Keratinocyte (primary cell): ENCODE data around the gene BSPH1. TPM values are rescaled to one million over a fixed set of nuclear protein-coding genes. Genes with fewer than 3 reads are reported as not detected.

ENCODE experiments used
- DNase-seq: peaks from one replicate; pipeline ENCODE4 v3.0.0-alpha.2; 2011; ENCODE audit warnings: low read depth, missing footprints, low spot score
- FAIRE-seq: peaks from 2 replicates; lab custom pipeline; 2011; peaks lifted over from hg19 to GRCh38; lab: Jason Lieb, UNC
- H2AFZ ChIP-seq: 2 replicates; pipeline ENCODE4 v1.6.0; 2012; ENCODE audit warnings: low read length, control low read depth, inconsistent platforms; ENCODE audit not compliant: control insufficient read depth
- H3K27ac ChIP-seq: 2 replicates; pipeline ENCODE4 v1.5.1; 2011; ENCODE audit warnings: low read length; ENCODE audit not compliant: control insufficient read depth, insufficient read depth
- H3K27me3 ChIP-seq: 3 replicates; pipeline ENCODE4 v1.6.0; 2011; ENCODE audit warnings: low read length; ENCODE audit not compliant: control insufficient read depth, insufficient read depth; ENCODE audit errors: extremely low read depth
- H3K36me3 ChIP-seq, 2 experiments: 2 replicates in 1 of 2; 3 replicates in 1 of 2; pipeline ENCODE4 v1.5.1; 2011; ENCODE audit warnings: low read length in 2 of 2, mild to moderate bottlenecking in 1 of 2; ENCODE audit not compliant: control insufficient read depth in 2 of 2, insufficient read depth in 2 of 2; ENCODE audit errors: extremely low read depth in 1 of 2
- H3K4me1 ChIP-seq: 3 replicates; pipeline ENCODE4 v1.5.1; 2011; ENCODE audit warnings: low read length; ENCODE audit not compliant: control insufficient read depth, insufficient read depth; ENCODE audit errors: extremely low read depth
- H3K4me2 ChIP-seq: 3 replicates; pipeline ENCODE4 v1.6.0; 2011; ENCODE audit warnings: low read depth, low read length; ENCODE audit not compliant: control insufficient read depth, insufficient read depth; ENCODE audit errors: extremely low read depth
- H3K4me3 ChIP-seq, 3 experiments: fragments of 200-600 bp in 1 of 3; sonication (generic) in 1 of 3; 2 replicates in 2 of 3; 3 replicates in 1 of 3; pipeline ENCODE4 v1.5.1; 2011 to 2016; ENCODE audit warnings: low read length in 3 of 3, mild to moderate bottlenecking in 3 of 3, control low read depth in 2 of 3, inconsistent platforms in 1 of 3, low read depth in 1 of 3, mixed read lengths in 1 of 3, mixed run types in 1 of 3, moderate library complexity in 1 of 3; ENCODE audit not compliant: control insufficient read depth in 2 of 3, insufficient read depth in 2 of 3; ENCODE audit errors: extremely low read depth in 1 of 3
- H3K79me2 ChIP-seq: 2 replicates; pipeline ENCODE4 v1.6.0; 2012; ENCODE audit warnings: low read length; ENCODE audit not compliant: control insufficient read depth, insufficient read depth
- H3K9ac ChIP-seq: 3 replicates; pipeline ENCODE4 v1.6.0; 2011; ENCODE audit warnings: low read length; ENCODE audit not compliant: control insufficient read depth, insufficient read depth; ENCODE audit errors: extremely low read depth
- H3K9me1 ChIP-seq: 3 replicates; pipeline ENCODE4 v1.6.0; 2011; ENCODE audit warnings: low read length; ENCODE audit not compliant: control insufficient read depth, insufficient read depth; ENCODE audit errors: extremely low read depth
- H3K9me3 ChIP-seq: 2 replicates; pipeline ENCODE4 v1.5.1; 2012; ENCODE audit warnings: low read depth, low read length; ENCODE audit not compliant: control insufficient read depth
- H4K20me1 ChIP-seq: 3 replicates; pipeline ENCODE4 v1.6.0; 2011; ENCODE audit warnings: low read length; ENCODE audit not compliant: control insufficient read depth, insufficient read depth; ENCODE audit errors: extremely low read depth
- EZH2 ChIP-seq: IDR thresholded peaks from one replicate; pipeline ENCODE4 v1.6.1; 2012; ENCODE audit warnings: inconsistent platforms, mild to moderate bottlenecking, low read length, moderate library complexity
- dilution Hi-C: fragments of 300-500 bp; cut with MboI; formaldehyde crosslinking; loops from one replicate; pipeline ENCODE4 v1.7.0; 2020; ENCODE audit warnings: low sequenced_read_pairs; ENCODE audit not compliant: extremely low pct_ligation_motif_present
- polyA plus RNA-seq, 5 experiments: library from polyadenylated mRNA; depleted of rRNA in 3 of 5; stranded (reverse) in 3 of 5; stranded (forward) in 1 of 5; unstranded in 1 of 5; fragments of >200 nt; gene quantifications; 1 replicate in 1 of 5; 2 replicates in 3 of 5; 3 replicates in 1 of 5; pipeline versions ENCODE4 v1.2.1 to v1.2.3, GENCODE V29; 2011 to 2012; ENCODE audit warnings: missing spikeins in 2 of 5, low read depth in 1 of 5, low replicate concordance in 1 of 5
- TF ChIP-seq, protein P1 (sequence below), 3 experiments: IDR thresholded peaks in 1 of 3; conservative IDR thresholded peaks in 1 of 3; optimal IDR thresholded peaks in 1 of 3; 2 replicates in 2 of 3; 3 replicates in 1 of 3; pipeline versions ENCODE3 to v1.5.1; 2011; ENCODE audit warnings: low read length in 3 of 3, mild to moderate bottlenecking in 3 of 3, moderate library complexity in 2 of 3, control low read depth in 1 of 3, inconsistent platforms in 1 of 3; ENCODE audit not compliant: insufficient read depth in 2 of 3; ENCODE audit errors: extremely low read depth in 1 of 3

Gene BSPH1
- polyA plus RNA-seq, 1 donor (not counting 4 experiments of a cell fraction or from before 2014, with no cell fraction given) = not detected

GRCh38 chr19:48020686-48021085 is 28.7 kb upstream of the BSPH1 start:
- no peak overlapping the region for H3K4me3 ChIP-seq
- no peak overlapping the region for H3K27ac ChIP-seq
- DNase-seq (no peak), FAIRE-seq (no peak)
- H4K20me1 ChIP-seq = no peaks in the 10 kb centered on the region
- dilution Hi-C loops = no loop called here
- TF ChIP-seq, protein P1, sequence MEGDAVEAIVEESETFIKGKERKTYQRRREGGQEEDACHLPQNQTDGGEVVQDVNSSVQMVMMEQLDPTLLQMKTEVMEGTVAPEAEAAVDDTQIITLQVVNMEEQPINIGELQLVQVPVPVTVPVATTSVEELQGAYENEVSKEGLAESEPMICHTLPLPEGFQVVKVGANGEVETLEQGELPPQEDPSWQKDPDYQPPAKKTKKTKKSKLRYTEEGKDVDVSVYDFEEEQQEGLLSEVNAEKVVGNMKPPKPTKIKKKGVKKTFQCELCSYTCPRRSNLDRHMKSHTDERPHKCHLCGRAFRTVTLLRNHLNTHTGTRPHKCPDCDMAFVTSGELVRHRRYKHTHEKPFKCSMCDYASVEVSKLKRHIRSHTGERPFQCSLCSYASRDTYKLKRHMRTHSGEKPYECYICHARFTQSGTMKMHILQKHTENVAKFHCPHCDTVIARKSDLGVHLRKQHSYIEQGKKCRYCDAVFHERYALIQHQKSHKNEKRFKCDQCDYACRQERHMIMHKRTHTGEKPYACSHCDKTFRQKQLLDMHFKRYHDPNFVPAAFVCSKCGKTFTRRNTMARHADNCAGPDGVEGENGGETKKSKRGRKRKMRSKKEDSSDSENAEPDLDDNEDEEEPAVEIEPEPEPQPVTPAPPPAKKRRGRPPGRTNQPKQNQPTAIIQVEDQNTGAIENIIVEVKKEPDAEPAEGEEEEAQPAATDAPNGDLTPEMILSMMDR (optimal IDR thresholded peaks at IDR 0.05 in 1 of 3, IDR thresholded peaks at IDR 0.05 in 1 of 3, conservative IDR thresholded peaks at IDR 0.05 in 1 of 3; ENCODE audit: extremely low read depth in 1 of 3, insufficient read depth in 2 of 3, low read length in 3 of 3) = no peak
- no peak for TF ChIP-seq EZH2
- no peaks in the 10 kb centered on the region for H3K4me1 ChIP-seq
- H2AFZ ChIP-seq = no peak overlapping the region
- H3K9me1 ChIP-seq = no peaks in the 10 kb centered on the region
- H3K27me3 ChIP-seq = no peaks in the 10 kb centered on the region
- H3K36me3 ChIP-seq = no peaks in the 10 kb centered on the region
- H3K9me3 ChIP-seq = no peaks in the 10 kb centered on the region
- H3K79me2 ChIP-seq = no peaks in the 10 kb centered on the region
- no peak overlapping the region for H3K4me2 ChIP-seq
- no peak overlapping the region for H3K9ac ChIP-seq

DNA sequence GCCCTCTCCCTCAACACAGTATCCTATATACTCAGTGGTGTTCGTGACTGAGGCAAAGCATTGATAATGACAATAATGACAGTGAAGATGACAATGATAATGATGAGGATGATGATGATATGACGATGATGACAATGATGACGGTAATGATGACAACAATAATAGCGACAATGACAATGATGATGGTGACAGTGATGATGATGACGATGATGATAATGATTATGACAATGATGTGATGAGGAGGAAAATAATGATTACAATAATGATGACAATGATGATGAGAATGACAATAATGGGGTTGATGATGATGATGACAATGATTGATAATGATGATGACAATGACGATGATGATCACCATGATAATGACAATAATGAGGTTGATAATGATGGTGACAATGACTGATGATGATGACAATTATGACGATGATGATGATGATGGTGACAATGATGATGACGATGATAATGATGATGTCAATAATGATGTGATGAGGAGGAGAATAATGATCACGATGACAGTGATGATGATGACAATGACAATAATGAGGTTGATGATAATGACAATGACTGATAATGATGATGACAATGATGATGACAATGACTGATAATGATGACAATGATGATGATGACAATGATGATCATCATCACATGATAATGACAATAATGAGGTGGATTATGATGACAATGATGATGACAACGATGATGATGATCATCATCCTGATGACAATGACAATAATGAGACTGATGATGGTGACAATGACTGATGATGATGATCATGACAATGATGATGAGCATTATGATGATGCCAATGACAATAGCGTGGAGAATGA is 19.2 kb upstream of the BSPH1 start:
- Histone ChIP-seq H3K4me2 (no peak overlapping the region), H3K27me3 (no peaks in the 10 kb centered on the region), H3K9me3 (no peaks in the 10 kb centered on the region), H3K4me3 (no peak overlapping the region), H3K79me2 (no peaks in the 10 kb centered on the region), H2AFZ (no peak overlapping the region), H3K27ac (no peak overlapping the region), H3K36me3 (no peaks in the 10 kb centered on the region), H4K20me1 (no peaks in the 10 kb centered on the region), H3K9me1 (no peaks in the 10 kb centered on the region), H3K4me1 (no peaks in the 10 kb centered on the region), H3K9ac (no peak overlapping the region)
- DNase-seq (no peak), FAIRE-seq (no peak)
- no peak for TF ChIP-seq EZH2
- TF ChIP-seq, protein P1 (optimal IDR thresholded peaks at IDR 0.05 in 1 of 3, IDR thresholded peaks at IDR 0.05 in 1 of 3, conservative IDR thresholded peaks at IDR 0.05 in 1 of 3; ENCODE audit: extremely low read depth in 1 of 3, insufficient read depth in 2 of 3, low read length in 3 of 3) = no peak
- dilution Hi-C loops = no loop called here
